A673 (cell line): Measurements from ENCODE around the gene STAT2. TPM values are rescaled to one million over a fixed set of nuclear protein-coding genes. Genes with fewer than 3 reads are reported as not detected.

Experiments
- BruUV-seq: library from RNA; stranded (reverse); fragments of 400-500 nt; replicated peaks from 2 replicates; lab custom pipeline; 2021; lab: Mats Ljungman, UMichigan
- CTCF ChIA-PET: fragments of 300-600 bp; sonication (Branson Sonifier 250); formaldehyde crosslinking; loops from one replicate; lab custom pipeline; 2022; ENCODE audit warnings: antibody characterized with exemption; lab: Charles Lee
- POLR2A ChIA-PET: fragments of 300-600 bp; sonication (Branson Sonifier 250); formaldehyde crosslinking; loops from one replicate; lab custom pipeline; 2022; ENCODE audit warnings: antibody characterized with exemption; ENCODE audit not compliant: low non-redundant PET; lab: Charles Lee
- DNase-seq: peaks from one replicate; pipeline ENCODE4 v3.0.0-alpha.2; 2015; ENCODE audit warnings: low spot score
- H3K27ac ChIP-seq: fragments of 200-600 bp; sonication (generic); 2 replicates; pipeline ENCODE4 v1.5.1; 2016; ENCODE audit warnings: mixed run types, low read depth, mild to moderate bottlenecking, mixed read lengths, antibody characterized with exemption, low read length; ENCODE audit not compliant: poor library complexity, severe bottlenecking
- H3K27me3 ChIP-seq: fragments of 200-600 bp; sonication (generic); replicated peaks from 2 replicates; pipeline ENCODE4 v1.6.1; 2017; ENCODE audit warnings: mixed run types, low read depth, mild to moderate bottlenecking, mixed read lengths, antibody characterized with exemption, low read length; ENCODE audit not compliant: insufficient read depth, poor library complexity
- H3K36me3 ChIP-seq: fragments of 200-600 bp; sonication (generic); 2 replicates; pipeline ENCODE4 v1.6.1; 2016; ENCODE audit warnings: mixed run types, mild to moderate bottlenecking, mixed read lengths, antibody characterized with exemption, low read length; ENCODE audit not compliant: insufficient read depth, poor library complexity, severe bottlenecking
- H3K4me1 ChIP-seq: fragments of 200-600 bp; sonication (generic); 2 replicates; pipeline ENCODE4 v1.6.1; 2017; ENCODE audit warnings: mixed run types, mild to moderate bottlenecking, mixed read lengths, antibody characterized with exemption, low read length; ENCODE audit not compliant: insufficient read depth, poor library complexity, severe bottlenecking
- H3K4me3 ChIP-seq: fragments of 200-600 bp; sonication (generic); 2 replicates; pipeline ENCODE4 v1.5.1; 2016; ENCODE audit warnings: low read depth, mixed run types, mild to moderate bottlenecking, mixed read lengths, low read length; ENCODE audit not compliant: poor library complexity, severe bottlenecking
- H3K9me3 ChIP-seq: fragments of 200-600 bp; sonication (generic); 2 replicates; pipeline ENCODE4 v1.6.1; 2016; ENCODE audit warnings: mixed run types, low read depth, mild to moderate bottlenecking, mixed read lengths, antibody characterized with exemption, low read length; ENCODE audit not compliant: poor library complexity, severe bottlenecking
- EZH2 ChIP-seq: fragments of 200-600 bp; sonication (generic); IDR thresholded peaks from 2 replicates; pipeline ENCODE4 v1.6.1; 2017; ENCODE audit warnings: borderline replicate concordance, low read depth, mild to moderate bottlenecking, mixed read lengths, antibody characterized with exemption, low read length; ENCODE audit not compliant: poor library complexity, severe bottlenecking
- intact Hi-C: fragments of 100-400 bp; cut with micrococcal nuclease; formaldehyde crosslinking; loops from one replicate; pipeline ENCODE4 v1.10.0; 2022; ENCODE audit not compliant: unreplicated experiment
- total RNA-seq: library from RNA; stranded (reverse); gene quantifications from 2 replicates; pipeline ENCODE4 v1.2.3, GENCODE V29; 2021
- TF ChIP-seq, protein P1 (sequence below): fragments of 300-800, 200-600 bp; sonication (generic); conservative IDR thresholded peaks from 2 replicates; pipeline ENCODE4 v1.5.1; 2017; ENCODE audit warnings: low read depth, mild to moderate bottlenecking, antibody characterized with exemption, low read length, moderate library complexity, mixed read lengths

Gene STAT2
- total RNA-seq, 1 experiment from 2014 or later: 41.0 TPM

DNA sequence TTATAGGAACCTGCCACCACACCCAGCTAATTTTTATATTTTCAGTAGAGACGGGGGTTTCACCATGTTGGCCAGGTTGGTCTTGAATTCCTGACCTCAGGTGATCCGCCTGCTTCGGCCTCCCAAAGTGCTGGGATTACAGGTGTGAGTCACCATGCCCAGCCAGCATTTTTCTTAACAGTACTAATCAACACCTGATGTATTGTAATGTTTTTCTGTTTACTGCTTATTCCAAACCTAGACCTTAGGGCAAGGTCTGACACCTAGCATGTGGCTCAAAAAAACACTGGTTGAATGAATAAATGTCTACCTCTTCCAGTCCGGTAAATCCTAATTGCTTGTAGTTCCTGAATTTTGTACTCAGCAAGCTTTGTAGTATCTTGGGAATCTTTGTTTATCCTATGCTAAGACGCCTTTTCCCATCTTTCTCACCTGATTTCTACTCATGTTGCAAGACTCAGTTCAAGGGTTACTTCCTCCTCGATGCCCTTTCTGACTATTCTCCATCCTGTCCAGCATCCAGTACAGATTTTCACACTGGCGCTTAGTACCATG, 28.9 kb downstream of the STAT2 start:
- POLR2A ChIA-PET: interaction anchor here (0.6 kb wide), 1 partner anchor 10 kb away, joined by 22 read pairs; no protein-coding TSS in a partner anchor
- DNase-seq: no peak
- CTCF ChIA-PET: no interaction called here
- no peaks in the 10 kb centered on the region for H3K9me3 ChIP-seq
- intact Hi-C loops: no loop called here
- no peak overlapping the region for H3K4me3 ChIP-seq
- no peaks in the 10 kb centered on the region for H3K27me3 ChIP-seq
- no TSS peak for BruUV-seq
- TF ChIP-seq EZH2: no peak
- TF ChIP-seq, protein P1, sequence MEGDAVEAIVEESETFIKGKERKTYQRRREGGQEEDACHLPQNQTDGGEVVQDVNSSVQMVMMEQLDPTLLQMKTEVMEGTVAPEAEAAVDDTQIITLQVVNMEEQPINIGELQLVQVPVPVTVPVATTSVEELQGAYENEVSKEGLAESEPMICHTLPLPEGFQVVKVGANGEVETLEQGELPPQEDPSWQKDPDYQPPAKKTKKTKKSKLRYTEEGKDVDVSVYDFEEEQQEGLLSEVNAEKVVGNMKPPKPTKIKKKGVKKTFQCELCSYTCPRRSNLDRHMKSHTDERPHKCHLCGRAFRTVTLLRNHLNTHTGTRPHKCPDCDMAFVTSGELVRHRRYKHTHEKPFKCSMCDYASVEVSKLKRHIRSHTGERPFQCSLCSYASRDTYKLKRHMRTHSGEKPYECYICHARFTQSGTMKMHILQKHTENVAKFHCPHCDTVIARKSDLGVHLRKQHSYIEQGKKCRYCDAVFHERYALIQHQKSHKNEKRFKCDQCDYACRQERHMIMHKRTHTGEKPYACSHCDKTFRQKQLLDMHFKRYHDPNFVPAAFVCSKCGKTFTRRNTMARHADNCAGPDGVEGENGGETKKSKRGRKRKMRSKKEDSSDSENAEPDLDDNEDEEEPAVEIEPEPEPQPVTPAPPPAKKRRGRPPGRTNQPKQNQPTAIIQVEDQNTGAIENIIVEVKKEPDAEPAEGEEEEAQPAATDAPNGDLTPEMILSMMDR: no peak
- no peak overlapping the region for H3K27ac ChIP-seq
- peaks cover 13% of the 10 kb centered on the region for H3K36me3 ChIP-seq
- H3K4me1 ChIP-seq: peaks cover 7% of the 10 kb centered on the region

DNA sequence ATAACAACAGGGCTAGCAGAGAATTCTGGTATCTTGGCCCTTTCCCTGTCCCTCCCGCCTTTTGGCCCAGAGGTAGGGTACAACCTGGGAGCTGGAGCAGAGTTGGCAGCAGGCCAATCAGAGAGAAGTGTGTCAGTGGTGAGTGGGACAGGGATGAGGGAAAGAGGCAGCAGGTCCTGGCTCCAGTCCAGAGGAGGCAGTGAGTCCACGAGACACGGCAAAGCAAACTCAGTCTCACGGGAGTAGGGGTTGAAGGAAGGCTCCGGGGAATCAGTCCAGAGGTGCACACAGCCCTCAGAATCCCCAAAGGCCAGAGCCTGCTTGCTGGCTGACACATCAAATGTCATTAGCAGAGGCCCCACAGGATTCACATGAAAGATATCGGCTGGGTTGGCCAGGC, 33.4 kb downstream of the STAT2 start:
- H3K4me1 ChIP-seq: no peaks in the 10 kb centered on the region
- TF ChIP-seq EZH2: no peak
- TF ChIP-seq, protein P1: no peak
- peaks cover 49% of the 10 kb centered on the region for H3K36me3 ChIP-seq
- ChIA-PET CTCF (no interaction called here), POLR2A (no interaction called here)
- intact Hi-C loops: no loop called here
- H3K9me3 ChIP-seq: no peaks in the 10 kb centered on the region
- DNase-seq: no peak
- no peak overlapping the region for H3K27ac ChIP-seq
- no peak overlapping the region for H3K4me3 ChIP-seq
- no TSS peak for BruUV-seq
- no peaks in the 10 kb centered on the region for H3K27me3 ChIP-seq

DNA sequence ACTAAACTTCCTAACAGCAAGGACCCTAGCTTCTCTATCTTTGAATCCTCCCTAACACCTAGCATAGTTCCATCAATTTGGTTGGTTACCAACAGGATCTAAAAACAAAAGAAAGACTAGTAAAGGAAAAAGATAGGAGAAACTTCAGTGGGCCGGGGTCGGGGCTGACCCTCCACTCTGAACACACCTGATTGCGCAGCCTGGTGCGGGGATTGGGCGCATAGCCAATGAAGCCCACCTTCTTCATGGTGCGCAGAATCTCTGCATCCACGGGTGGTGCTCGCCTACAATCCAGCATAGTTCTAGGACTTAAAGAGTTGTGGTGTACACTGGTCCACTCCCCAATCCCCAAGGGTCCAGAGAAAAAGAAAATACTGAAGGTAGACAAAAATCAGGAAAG, 33.8 kb downstream of the STAT2 start:
- Histone ChIP-seq H3K27ac (no peak overlapping the region), H3K27me3 (no peaks in the 10 kb centered on the region), H3K9me3 (no peaks in the 10 kb centered on the region), H3K4me1 (no peaks in the 10 kb centered on the region), H3K36me3 (peaks cover 49% of the 10 kb centered on the region), H3K4me3 (no peak overlapping the region)
- no TSS peak for BruUV-seq
- no peak for DNase-seq
- ChIA-PET CTCF (interaction anchor here (0.6 kb wide), 1 partner anchor 68 kb away, joined by 3 read pairs; the partner anchor contains the start of gene ANKRD52), POLR2A (no interaction called here)
- intact Hi-C loops: no loop called here
- TF ChIP-seq EZH2: no peak
- TF ChIP-seq, protein P1: no peak
